ENCODE measurements around the gene DSC1. TPM values are rescaled to one million over a fixed set of nuclear protein-coding genes. Genes with fewer than 3 reads are reported as not detected.
"Not testable (repeated sequence)": the region's sequence is repeated elsewhere in the genome, so short reads cannot be mapped to it uniquely, and the experiment has no call there.

The DSC1 gene
- total RNA-seq, 3 donors from 2014 or later: 0.29 TPM; not detected in 2

DNA sequence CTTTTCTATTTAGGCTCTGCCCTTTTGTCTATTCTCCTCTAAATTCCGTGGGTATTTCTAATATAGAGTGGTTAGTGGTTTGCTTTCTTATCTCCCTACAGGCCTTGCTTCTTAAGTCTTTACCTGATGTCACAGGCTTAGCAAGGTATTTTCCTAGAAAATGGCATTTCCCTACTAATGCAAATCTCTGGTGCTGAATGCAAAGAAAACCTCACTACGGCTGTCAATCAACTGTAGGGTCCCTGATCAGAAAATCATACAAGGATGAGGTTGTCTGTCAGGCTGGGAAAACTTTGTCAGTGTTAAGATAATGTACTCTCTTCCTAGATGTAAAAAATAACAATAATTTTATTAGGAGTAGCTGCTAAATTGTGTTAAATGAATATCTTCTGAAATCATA lies 27.1 kb upstream of the DSC1 start:
- H3K9me3 ChIP-seq: no peaks in the 10 kb centered on the region
- no peaks in the 10 kb centered on the region for H3K27me3 ChIP-seq
- H3K4me1 ChIP-seq: no peaks in the 10 kb centered on the region
- no peaks in the 10 kb centered on the region for H3K36me3 ChIP-seq
- H3K27ac ChIP-seq: no peak overlapping the region
- intact Hi-C loops (cut with DNase I; ENCODE audit: low total_unique reads): no loop called here
- TF ChIP-seq POLR2A (IDR thresholded peaks at IDR 0.05) (no peak), POLR2AphosphoS5 (IDR thresholded peaks at IDR 0.05) (no peak)
- TF ChIP-seq, protein P1, sequence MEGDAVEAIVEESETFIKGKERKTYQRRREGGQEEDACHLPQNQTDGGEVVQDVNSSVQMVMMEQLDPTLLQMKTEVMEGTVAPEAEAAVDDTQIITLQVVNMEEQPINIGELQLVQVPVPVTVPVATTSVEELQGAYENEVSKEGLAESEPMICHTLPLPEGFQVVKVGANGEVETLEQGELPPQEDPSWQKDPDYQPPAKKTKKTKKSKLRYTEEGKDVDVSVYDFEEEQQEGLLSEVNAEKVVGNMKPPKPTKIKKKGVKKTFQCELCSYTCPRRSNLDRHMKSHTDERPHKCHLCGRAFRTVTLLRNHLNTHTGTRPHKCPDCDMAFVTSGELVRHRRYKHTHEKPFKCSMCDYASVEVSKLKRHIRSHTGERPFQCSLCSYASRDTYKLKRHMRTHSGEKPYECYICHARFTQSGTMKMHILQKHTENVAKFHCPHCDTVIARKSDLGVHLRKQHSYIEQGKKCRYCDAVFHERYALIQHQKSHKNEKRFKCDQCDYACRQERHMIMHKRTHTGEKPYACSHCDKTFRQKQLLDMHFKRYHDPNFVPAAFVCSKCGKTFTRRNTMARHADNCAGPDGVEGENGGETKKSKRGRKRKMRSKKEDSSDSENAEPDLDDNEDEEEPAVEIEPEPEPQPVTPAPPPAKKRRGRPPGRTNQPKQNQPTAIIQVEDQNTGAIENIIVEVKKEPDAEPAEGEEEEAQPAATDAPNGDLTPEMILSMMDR (IDR thresholded peaks at IDR 0.05): no peak
- no peak overlapping the region for H3K4me3 ChIP-seq
- no peak for DNase-seq (ENCODE audit: low spot score in 2 of 2)

DNA sequence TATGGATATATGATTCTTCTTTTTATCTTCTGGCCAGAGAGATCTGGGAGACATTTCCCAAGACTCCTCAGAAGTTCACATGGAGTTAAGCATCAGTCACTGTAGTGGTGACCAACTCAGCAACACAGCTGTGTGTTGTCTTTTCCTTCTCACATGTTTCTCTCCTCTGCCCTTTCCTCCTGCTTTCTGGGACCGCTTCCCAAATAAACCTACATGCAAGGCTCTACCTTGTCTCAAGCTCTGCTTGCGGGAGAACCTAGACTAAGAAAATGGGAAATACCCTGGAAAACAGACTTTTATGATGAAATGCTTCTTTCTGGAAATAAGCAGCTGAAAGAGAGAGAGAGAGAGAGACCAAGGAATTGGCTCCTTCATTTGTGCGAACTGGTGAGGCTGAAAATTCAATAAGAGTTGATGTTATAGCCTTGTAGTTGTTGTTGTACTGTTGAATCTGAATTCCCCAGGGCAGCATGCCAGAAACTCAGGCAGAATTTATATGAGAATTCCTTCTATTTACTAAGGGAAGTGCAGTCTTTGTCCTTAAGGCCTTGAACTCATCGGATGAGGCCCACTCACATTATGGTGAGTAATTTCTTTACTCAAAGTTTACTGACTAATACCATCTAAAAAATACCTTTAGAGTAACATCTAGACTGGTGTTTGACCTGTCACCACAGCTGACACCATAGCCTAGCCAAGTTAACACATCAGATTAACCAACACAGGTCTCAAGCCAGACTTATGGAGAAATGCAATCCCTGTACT lies 22.7 kb upstream of the DSC1 start:
- Histone ChIP-seq H3K4me1 (no peaks in the 10 kb centered on the region), H3K27ac (no peak overlapping the region), H3K36me3 (no peaks in the 10 kb centered on the region), H3K4me3 (no peak overlapping the region), H3K9me3 (no peaks in the 10 kb centered on the region), H3K27me3 (no peaks in the 10 kb centered on the region)
- intact Hi-C loops (cut with DNase I; ENCODE audit: low total_unique reads): no loop called here
- no peak for TF ChIP-seq POLR2A (IDR thresholded peaks at IDR 0.05)
- no peak for TF ChIP-seq POLR2AphosphoS5 (IDR thresholded peaks at IDR 0.05)
- TF ChIP-seq, protein P1 (IDR thresholded peaks at IDR 0.05): no peak
- no peak for DNase-seq (ENCODE audit: low spot score in 2 of 2)

- Histone ChIP-seq H3K27ac (no peak overlapping the region), H3K27me3 (no peaks in the 10 kb centered on the region), H3K9me3 (no peaks in the 10 kb centered on the region), H3K4me1 (no peaks in the 10 kb centered on the region), H3K4me3 (no peak overlapping the region), H3K36me3 (no peaks in the 10 kb centered on the region)
- intact Hi-C loops (cut with DNase I; ENCODE audit: low total_unique reads): no loop called here
- no peak for DNase-seq (ENCODE audit: low spot score in 2 of 2)
- TF ChIP-seq POLR2A (IDR thresholded peaks at IDR 0.05) (no peak), POLR2AphosphoS5 (IDR thresholded peaks at IDR 0.05) (no peak)
- TF ChIP-seq, protein P1 (IDR thresholded peaks at IDR 0.05): no peak
Observed at GRCh38 chr18:31183302-31183701, 20.6 kb upstream of the DSC1 start.

GRCh38 chr18:31177369-31177768 lies 14.7 kb upstream of the DSC1 start:
- DNase-seq (ENCODE audit: low spot score in 2 of 2); H3K9me3 ChIP-seq; H3K27me3 ChIP-seq; H3K4me1 ChIP-seq; H3K36me3 ChIP-seq; intact Hi-C loops (cut with DNase I; ENCODE audit: low total_unique reads); H3K27ac ChIP-seq; H3K4me3 ChIP-seq: not testable (repeated sequence)

DNA sequence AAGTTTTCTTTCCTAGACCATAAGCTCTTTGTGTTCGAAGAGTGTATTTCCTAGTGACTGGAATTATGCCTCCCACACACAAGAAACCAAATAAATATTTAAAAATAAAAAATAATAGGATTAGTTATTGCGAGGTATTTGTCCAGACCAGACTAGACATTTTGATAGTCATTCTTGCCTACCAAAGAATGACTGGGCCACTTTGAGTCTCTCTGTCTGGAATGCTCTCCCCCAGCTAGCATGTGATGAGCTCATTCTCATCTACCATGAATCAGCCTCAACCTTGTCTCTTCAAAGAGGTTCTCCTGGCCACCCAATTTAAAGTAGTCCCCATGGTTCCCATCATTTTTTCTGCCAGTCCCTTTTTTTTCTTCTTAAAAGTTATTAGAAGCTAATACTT lies 13.9 kb upstream of the DSC1 start:
- intact Hi-C loops (cut with DNase I; ENCODE audit: low total_unique reads): no loop called here
- Histone ChIP-seq H3K36me3 (no peaks in the 10 kb centered on the region), H3K27me3 (no peaks in the 10 kb centered on the region), H3K4me3 (no peak overlapping the region), H3K27ac (no peak overlapping the region), H3K9me3 (no peaks in the 10 kb centered on the region), H3K4me1 (no peaks in the 10 kb centered on the region)
- TF ChIP-seq POLR2A (IDR thresholded peaks at IDR 0.05) (no peak), POLR2AphosphoS5 (IDR thresholded peaks at IDR 0.05) (no peak)
- TF ChIP-seq, protein P1 (IDR thresholded peaks at IDR 0.05): no peak
- DNase-seq (ENCODE audit: low spot score in 2 of 2): no peak
